Activated T-cell treated with anti-CD3 and anti-CD28 coated beads, Interleukin-2, amount 50 U/mL, for 24 hours (primary cell): ENCODE results near the gene CAPN6.

Experiments
- DNase-seq: peaks from one replicate; pipeline ENCODE4 v3.0.0-alpha.2; 2020
- H3K27ac Mint-ChIP-seq: 2 replicates; pipeline ENCODE4 v1.8.0; 2020; ENCODE audit warnings: mild to moderate bottlenecking, mixed read lengths
- H3K27me3 Mint-ChIP-seq: 2 replicates; pipeline ENCODE4 v1.8.0; 2020; ENCODE audit warnings: mixed read lengths
- H3K36me3 Mint-ChIP-seq: 2 replicates; pipeline ENCODE4 v1.8.0; 2020; ENCODE audit warnings: low read depth, mixed read lengths
- H3K4me1 Mint-ChIP-seq: 2 replicates; pipeline ENCODE4 v1.8.0; 2020; ENCODE audit warnings: low read depth, mixed read lengths
- H3K4me3 Mint-ChIP-seq: 2 replicates; pipeline ENCODE4 v1.8.0; 2020; ENCODE audit warnings: mild to moderate bottlenecking, moderate library complexity, mixed read lengths
- H3K9me3 Mint-ChIP-seq: 2 replicates; pipeline ENCODE4 v1.8.0; 2020; ENCODE audit warnings: mixed read lengths

The CAPN6 gene

GRCh38 chrX:111260451-111260850 is 9.8 kb downstream of the CAPN6 start:
- no peak for DNase-seq
- H3K36me3 Mint-ChIP-seq, result no peaks in the 10 kb centered on the region
- H3K9me3 Mint-ChIP-seq, result no peaks in the 10 kb centered on the region
- H3K27ac Mint-ChIP-seq, result no peak overlapping the region
- H3K4me3 Mint-ChIP-seq, result no peak overlapping the region
- H3K4me1 Mint-ChIP-seq, result no peaks in the 10 kb centered on the region
- H3K27me3 Mint-ChIP-seq, result peaks cover 36% of the 10 kb centered on the region

- no peaks in the 10 kb centered on the region for H3K9me3 Mint-ChIP-seq
- no peaks in the 10 kb centered on the region for H3K4me1 Mint-ChIP-seq
- no peak overlapping the region for H3K4me3 Mint-ChIP-seq
- H3K27ac Mint-ChIP-seq, result no peak overlapping the region
- no peaks in the 10 kb centered on the region for H3K36me3 Mint-ChIP-seq
- DNase-seq, result no peak
- H3K27me3 Mint-ChIP-seq, result peaks cover 37% of the 10 kb centered on the region
Observed at GRCh38 chrX:111259559-111259958, 10.7 kb downstream of the CAPN6 start.

GRCh38 chrX:111257733-111258132 is 12.6 kb downstream of the CAPN6 start:
- Mint-ChIP-seq H3K36me3 (no peaks in the 10 kb centered on the region), H3K4me3 (no peak overlapping the region), H3K9me3 (no peaks in the 10 kb centered on the region), H3K4me1 (no peaks in the 10 kb centered on the region), H3K27me3 (peaks cover 36% of the 10 kb centered on the region), H3K27ac (no peak overlapping the region)
- DNase-seq, result no peak

- H3K27me3 Mint-ChIP-seq, result peaks cover 29% of the 10 kb centered on the region
- H3K36me3 Mint-ChIP-seq, result no peaks in the 10 kb centered on the region
- H3K4me3 Mint-ChIP-seq, result no peak overlapping the region
- H3K4me1 Mint-ChIP-seq, result no peaks in the 10 kb centered on the region
- no peaks in the 10 kb centered on the region for H3K9me3 Mint-ChIP-seq
- DNase-seq, result no peak
- no peak overlapping the region for H3K27ac Mint-ChIP-seq
Observed at GRCh38 chrX:111254896-111255693, 15.2 kb downstream of the CAPN6 start.

GRCh38 chrX:111244235-111244750 is 26.0 kb downstream of the CAPN6 start:
- Mint-ChIP-seq H3K36me3 (no peaks in the 10 kb centered on the region), H3K27ac (no peak overlapping the region), H3K9me3 (no peaks in the 10 kb centered on the region), H3K27me3 (peaks cover 70% of the 10 kb centered on the region), H3K4me1 (no peaks in the 10 kb centered on the region), H3K4me3 (no peak overlapping the region)
- no peak for DNase-seq

GRCh38 chrX:111216293-111216801 is 53.9 kb downstream of the CAPN6 start:
- no peak overlapping the region for H3K4me3 Mint-ChIP-seq
- no peaks in the 10 kb centered on the region for H3K9me3 Mint-ChIP-seq
- H3K27me3 Mint-ChIP-seq, result peaks cover 31% of the 10 kb centered on the region
- no peaks in the 10 kb centered on the region for H3K36me3 Mint-ChIP-seq
- no peak for DNase-seq
- H3K27ac Mint-ChIP-seq, result no peak overlapping the region
- H3K4me1 Mint-ChIP-seq, result no peaks in the 10 kb centered on the region

GRCh38 chrX:111207851-111208250 is 62.4 kb downstream of the CAPN6 start:
- H3K4me1 Mint-ChIP-seq, result no peaks in the 10 kb centered on the region
- no peak for DNase-seq
- no peak overlapping the region for H3K4me3 Mint-ChIP-seq
- H3K27ac Mint-ChIP-seq, result no peak overlapping the region
- H3K36me3 Mint-ChIP-seq, result no peaks in the 10 kb centered on the region
- peaks cover 51% of the 10 kb centered on the region for H3K27me3 Mint-ChIP-seq
- no peaks in the 10 kb centered on the region for H3K9me3 Mint-ChIP-seq

- no peaks in the 10 kb centered on the region for H3K4me1 Mint-ChIP-seq
- no peaks in the 10 kb centered on the region for H3K9me3 Mint-ChIP-seq
- H3K36me3 Mint-ChIP-seq, result no peaks in the 10 kb centered on the region
- no peak for DNase-seq
- peaks cover 63% of the 10 kb centered on the region for H3K27me3 Mint-ChIP-seq
- no peak overlapping the region for H3K27ac Mint-ChIP-seq
- H3K4me3 Mint-ChIP-seq, result no peak overlapping the region
Observed at GRCh38 chrX:111200327-111200726, 70.0 kb downstream of the CAPN6 start.

GRCh38 chrX:111199505-111199904 is 70.8 kb downstream of the CAPN6 start:
- H3K9me3 Mint-ChIP-seq, result no peaks in the 10 kb centered on the region
- H3K27me3 Mint-ChIP-seq, result peaks cover 61% of the 10 kb centered on the region
- peaks cover 1% of the 10 kb centered on the region for H3K4me1 Mint-ChIP-seq
- H3K27ac Mint-ChIP-seq, result no peak overlapping the region
- no peak for DNase-seq
- no peak overlapping the region for H3K4me3 Mint-ChIP-seq
- no peaks in the 10 kb centered on the region for H3K36me3 Mint-ChIP-seq
